GM18517 (cell line): ENCODE results near the gene C4orf33.
"Not testable (repeated sequence)": the region's sequence is repeated elsewhere in the genome, so short reads cannot be mapped to it uniquely, and the experiment has no call there.

Experiments
- ATAC-seq: cut with Tn5 transposase; IDR thresholded peaks from one replicate; pipeline ENCODE4 v1.9.1; 2021; ENCODE audit warnings: mild to moderate bottlenecking, moderate library complexity; ENCODE audit not compliant: unreplicated experiment

C4orf33 gene, protein sequence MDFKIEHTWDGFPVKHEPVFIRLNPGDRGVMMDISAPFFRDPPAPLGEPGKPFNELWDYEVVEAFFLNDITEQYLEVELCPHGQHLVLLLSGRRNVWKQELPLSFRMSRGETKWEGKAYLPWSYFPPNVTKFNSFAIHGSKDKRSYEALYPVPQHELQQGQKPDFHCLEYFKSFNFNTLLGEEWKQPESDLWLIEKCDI

DNA sequence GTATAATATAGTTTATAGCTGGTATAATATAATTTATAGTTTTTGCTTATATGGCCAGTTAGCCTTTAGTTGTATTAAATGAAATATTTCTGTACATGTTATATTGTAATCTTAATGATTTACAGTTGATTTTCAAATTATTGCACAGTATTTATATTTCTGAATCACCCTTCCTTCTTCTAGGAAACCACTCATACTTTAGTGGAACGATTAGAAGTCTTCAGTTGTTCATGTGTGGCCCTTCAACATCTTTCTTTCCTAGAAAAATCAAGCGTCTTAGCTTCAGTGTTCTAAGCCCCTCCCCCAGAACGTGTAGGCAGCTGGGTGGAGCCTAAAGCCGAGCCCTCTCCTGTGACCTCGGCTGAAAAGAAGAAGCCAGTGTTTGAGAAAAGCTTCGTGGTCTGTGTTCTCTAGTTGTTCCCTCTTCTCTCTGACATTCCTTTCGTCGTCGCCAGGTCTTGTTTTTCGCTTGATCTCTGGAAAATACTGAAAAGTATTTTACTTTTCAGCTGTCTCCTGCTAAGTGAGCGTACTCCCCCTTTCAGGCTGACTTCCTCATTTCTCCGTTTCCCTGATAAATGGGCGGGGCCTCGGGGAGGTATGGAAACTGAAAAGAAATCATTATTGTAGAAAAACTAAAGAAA is at the start of gene C4orf33:
TSS of gene C4orf33 (plus strand) at position 342 of the 644 bp plus-strand sequence. CDS start 6,459 bp downstream, outside the sequence.
- peak; percentile 50 for ATAC-seq

DNA sequence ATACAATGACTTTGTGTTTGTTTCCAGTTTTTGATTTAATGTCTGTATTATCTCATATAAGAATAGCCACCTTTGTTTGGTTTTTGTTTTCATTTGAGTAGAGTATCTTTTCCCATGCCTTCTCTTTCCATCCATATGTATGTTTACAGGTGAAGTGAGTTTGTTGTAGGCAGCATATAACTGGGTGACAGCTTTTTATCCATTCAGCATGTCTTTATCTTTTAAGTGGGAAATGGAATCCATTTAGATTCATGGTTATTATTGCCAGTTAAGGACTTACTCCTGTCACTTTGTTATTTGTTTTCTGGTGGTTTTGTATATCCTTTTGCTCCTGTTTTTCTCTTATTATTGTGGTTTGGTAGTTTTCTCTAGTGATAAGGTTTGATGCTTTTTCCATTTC is 36.9 kb upstream of the C4orf33 start:
- ATAC-seq, result no peak

- ATAC-seq, result no peak
These were observed 33.4 kb upstream of the C4orf33 start for GRCh38 chr4:129062580-129062979.

DNA sequence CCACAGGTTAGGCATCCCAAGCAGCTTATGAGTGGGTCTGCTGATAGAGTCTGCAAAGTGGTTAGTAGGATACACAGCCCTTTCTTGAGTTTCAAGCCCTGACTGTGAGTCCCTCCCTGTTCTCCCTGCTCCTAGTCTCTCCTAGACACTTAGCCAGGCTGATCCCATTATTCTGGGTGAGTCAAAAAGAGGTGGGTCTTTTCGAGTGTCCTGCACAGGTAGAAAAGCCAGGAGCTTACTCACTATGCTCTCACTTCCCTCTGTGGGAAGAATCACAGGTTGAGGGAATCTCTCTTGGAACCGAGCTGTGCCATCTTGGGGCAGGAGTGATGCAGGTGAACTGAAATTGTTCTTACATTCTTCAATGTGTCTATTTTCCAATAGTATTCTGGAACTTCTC is 32.3 kb upstream of the C4orf33 start:
- ATAC-seq, result no peak

DNA sequence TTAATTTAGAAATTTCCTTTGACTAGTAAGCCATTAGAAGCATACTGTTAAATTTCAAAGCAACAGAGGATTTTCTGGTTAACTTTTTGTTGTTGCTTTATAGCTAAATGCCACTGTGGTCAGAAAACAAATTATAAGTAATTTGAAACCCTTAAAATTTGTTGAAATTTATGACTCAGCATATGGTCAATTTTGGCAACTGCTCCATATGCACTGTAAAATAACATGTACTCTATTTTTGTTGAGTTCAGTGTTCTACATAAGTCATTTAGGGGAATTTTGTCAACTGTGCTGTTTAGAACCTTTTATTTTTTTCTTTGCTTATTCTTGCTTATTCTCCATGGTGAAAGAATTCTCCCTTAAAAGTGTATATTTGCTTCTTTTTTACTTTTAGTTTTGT is 31.2 kb upstream of the C4orf33 start:
- ATAC-seq, result no peak

DNA sequence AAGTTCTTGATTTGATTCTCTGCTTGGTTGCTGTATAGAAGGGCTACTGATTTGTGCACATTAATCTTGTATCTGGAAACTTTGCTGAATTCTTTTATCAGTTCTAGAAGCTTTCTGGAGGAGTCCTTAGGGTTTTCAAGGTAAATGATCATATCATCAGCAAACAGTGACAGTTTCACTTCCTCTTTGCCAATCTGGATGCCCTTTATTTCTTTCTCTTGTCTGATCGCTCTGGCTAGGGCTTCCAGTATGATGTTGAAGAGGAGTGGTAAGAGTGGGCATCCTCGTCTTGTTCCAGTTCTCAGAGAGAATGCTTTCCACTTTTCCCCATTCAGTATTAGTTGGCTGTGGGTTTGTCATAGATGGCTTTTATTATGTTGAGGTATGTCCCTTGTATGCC is 26.4 kb upstream of the C4orf33 start:
- not testable (repeated sequence) for ATAC-seq

DNA sequence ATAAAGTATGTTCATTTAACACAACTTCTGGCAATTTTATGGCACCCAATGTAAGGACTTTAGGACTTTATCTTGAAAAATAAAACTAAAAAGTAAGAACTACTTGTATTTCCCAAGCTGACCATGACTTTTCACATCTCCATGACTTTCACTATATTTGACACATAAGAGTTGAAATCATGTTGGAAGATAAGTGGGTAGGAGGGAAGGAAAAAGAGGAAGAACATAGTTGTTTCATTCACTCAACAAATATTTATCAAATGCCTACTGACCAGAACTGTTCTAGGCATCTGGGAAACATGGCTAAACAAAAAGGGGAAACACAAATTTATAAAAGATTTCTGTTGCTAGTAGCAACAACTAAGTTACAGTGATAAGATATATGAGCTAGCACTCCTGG is 18.6 kb upstream of the C4orf33 start:
- ATAC-seq, result no peak

- ATAC-seq, result no peak
These were observed 15.8 kb upstream of the C4orf33 start for GRCh38 chr4:129080129-129080528.

GRCh38 chr4:129082302-129082701 is 13.7 kb upstream of the C4orf33 start:
- no peak for ATAC-seq

DNA sequence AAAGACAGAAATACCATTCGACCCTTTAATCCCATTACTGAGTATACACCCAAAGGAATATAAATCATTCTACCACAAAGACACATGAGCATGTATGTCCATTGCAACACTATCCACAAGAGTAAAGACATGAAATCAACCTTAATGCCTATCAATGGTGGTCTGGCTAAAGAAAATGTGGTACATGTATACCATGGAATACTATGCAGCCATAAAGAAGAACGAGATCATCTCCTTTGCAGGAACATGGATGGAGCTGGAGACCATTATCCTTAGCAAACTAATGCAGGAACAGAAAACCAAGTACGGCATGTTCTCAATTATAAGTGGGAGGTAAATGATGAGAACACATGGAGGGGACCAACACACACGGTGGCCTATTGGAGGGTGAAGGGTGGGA is 10.5 kb upstream of the C4orf33 start:
- ATAC-seq, result no peak

- ATAC-seq, result no peak
These were observed 8.4 kb upstream of the C4orf33 start for GRCh38 chr4:129087516-129087915.

GRCh38 chr4:129092631-129093190 is 3.2 kb upstream of the C4orf33 start:
- ATAC-seq, result no peak

- peak; percentile 90 for ATAC-seq
These were observed 2.6 kb upstream of the C4orf33 start, which contains the start of gene SCLT1 for GRCh38 chr4:129093191-129093920. Gene SCLT1 (minus strand): TSS chr4:129093539. CDS start chr4:129093103, 436 bp downstream.

GRCh38 chr4:129094347-129094746 is 1.6 kb upstream of the C4orf33 start:
- no peak for ATAC-seq

- no peak for ATAC-seq
These were observed 2.6 kb downstream of the C4orf33 start for GRCh38 chr4:129098531-129099001.

DNA sequence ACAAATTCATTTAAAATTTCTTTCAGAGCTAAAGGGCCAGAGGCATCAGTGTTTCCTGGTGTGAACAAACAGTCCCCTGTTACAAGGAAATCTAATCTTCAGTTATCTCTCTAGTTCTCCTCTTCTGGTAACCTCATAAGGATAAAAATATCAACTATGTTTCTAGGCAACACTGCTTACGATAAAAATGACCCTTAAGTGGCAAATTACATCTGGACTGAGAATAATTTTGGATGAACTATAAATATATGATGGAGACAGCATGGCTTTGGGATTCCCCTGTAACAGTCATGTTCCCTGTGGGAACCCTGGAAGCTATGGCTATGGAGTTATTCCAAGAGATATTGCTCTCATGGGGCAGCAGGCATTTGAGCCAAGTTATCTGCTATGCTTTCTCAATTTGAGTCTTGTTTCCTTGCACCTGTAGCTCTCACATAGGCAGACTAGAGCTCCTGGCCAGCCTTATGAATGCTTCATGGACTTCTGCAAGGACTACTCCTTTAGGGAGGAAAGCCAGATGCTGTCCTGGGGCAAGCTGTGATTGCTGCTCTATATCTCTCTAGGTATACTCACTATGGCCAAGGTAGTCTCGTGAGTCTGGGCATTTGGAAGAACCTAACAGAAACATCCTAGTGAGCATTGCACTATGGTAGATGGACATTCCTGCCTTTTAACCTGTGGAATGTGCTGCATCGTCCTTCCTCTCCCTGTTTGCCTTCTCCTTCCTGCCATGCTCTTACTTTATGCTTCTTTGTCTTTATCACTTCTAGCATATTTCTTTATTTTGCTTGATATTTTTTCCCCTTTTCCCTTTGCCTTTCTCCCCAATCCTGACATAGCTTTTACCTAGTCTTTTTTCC is 14.2 kb downstream of the C4orf33 start:
- no peak for ATAC-seq

GRCh38 chr4:129110931-129111330 is 15.0 kb downstream of the C4orf33 start:
- no peak for ATAC-seq

- no peak for ATAC-seq
These were observed 16.0 kb downstream of the C4orf33 start for GRCh38 chr4:129111919-129112318.

DNA sequence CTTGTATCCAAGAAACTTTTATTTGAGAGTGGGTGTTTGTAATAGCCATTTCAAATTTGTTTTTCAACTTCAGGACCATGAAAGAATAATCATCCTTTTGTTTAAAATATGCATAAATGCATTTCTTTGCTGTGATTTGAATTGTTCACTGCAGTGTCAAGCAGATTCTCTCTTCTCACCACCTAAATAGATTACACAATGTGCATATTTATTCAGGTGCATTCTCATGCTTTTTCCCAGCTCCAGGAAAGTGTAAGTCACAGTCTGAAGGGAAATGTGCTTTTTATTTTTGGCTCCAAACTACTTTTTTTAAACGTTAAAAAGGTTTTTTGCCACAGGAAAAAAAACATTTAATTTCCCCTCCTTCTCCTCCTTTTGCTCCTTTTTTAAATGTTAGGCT is 17.5 kb downstream of the C4orf33 start:
- no peak for ATAC-seq

- ATAC-seq, result no peak
These were observed 18.0 kb downstream of the C4orf33 start for GRCh38 chr4:129113919-129114318.

DNA sequence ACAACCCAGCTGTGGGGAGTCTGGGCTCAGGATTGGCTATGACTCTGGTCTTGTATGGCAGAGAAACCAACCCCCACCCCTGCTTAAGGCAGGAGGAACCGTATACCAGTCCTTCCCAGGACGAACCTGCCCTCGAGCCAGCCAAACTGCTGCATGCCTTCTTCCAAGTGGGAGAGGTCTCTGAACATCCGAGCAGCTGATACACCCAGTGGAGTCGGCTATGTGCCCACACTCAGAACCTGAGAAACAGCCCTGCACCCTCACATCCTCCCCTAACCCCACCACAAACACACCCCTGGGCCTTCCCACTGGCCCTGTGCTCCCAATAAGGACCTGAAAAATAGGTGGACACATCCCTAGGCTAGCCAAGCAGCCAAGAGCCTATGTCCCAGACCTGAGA is 21.8 kb downstream of the C4orf33 start:
- no peak for ATAC-seq
